Fibroblast of mammary gland (primary cell): ENCODE data around the gene TOX3.

ENCODE experiments used
- DNase-seq: peaks from one replicate; pipeline ENCODE4 v3.0.0-alpha.2; 2010; ENCODE audit warnings: low read depth
- H3K4me3 ChIP-seq: 2 replicates; pipeline ENCODE4 v1.5.1; 2011; ENCODE audit warnings: low read depth, mild to moderate bottlenecking, low read length, moderate library complexity; ENCODE audit not compliant: control insufficient read depth
- CTCF ChIP-seq: conservative IDR thresholded peaks from 2 replicates; pipeline ENCODE4 v1.5.1; 2011; ENCODE audit warnings: low read depth, low read length, inconsistent platforms; ENCODE audit not compliant: control insufficient read depth, insufficient read depth

The TOX3 gene

GRCh38 chr16:52515068-52515671, 31.8 kb downstream of the TOX3 start:
- no peak for TF ChIP-seq CTCF
- no peak for DNase-seq

GRCh38 chr16:52512297-52512987, 34.5 kb downstream of the TOX3 start:
- DNase-seq, result no peak
- no peak for TF ChIP-seq CTCF
- no peak overlapping the region for H3K4me3 ChIP-seq

More at GRCh38 chr16:52515068-52515671, 31.8 kb downstream of the TOX3 start:
- no peak overlapping the region for H3K4me3 ChIP-seq

GRCh38 chr16:52501746-52502145, 45.2 kb downstream of the TOX3 start:
- H3K4me3 ChIP-seq, result no peak overlapping the region
- no peak for DNase-seq
- TF ChIP-seq CTCF, result no peak

GRCh38 chr16:52500963-52501362, 46.0 kb downstream of the TOX3 start:
- TF ChIP-seq CTCF, result no peak
- DNase-seq, result no peak
- no peak overlapping the region for H3K4me3 ChIP-seq

- no peak overlapping the region for H3K4me3 ChIP-seq
- TF ChIP-seq CTCF, result no peak
- DNase-seq, result no peak
These were observed 47.9 kb downstream of the TOX3 start for GRCh38 chr16:52499060-52499440.

- TF ChIP-seq CTCF, result no peak
- no peak for DNase-seq
- no peak overlapping the region for H3K4me3 ChIP-seq
These were observed 48.4 kb downstream of the TOX3 start for GRCh38 chr16:52498328-52499059.
